ENCODE results near the gene L3MBTL4. TPM values are rescaled to one million over a fixed set of nuclear protein-coding genes. Genes with fewer than 3 reads are reported as not detected.
"Not testable (repeated sequence)": the region's sequence is repeated elsewhere in the genome, so short reads cannot be mapped to it uniquely, and the experiment has no call there.

The L3MBTL4 gene
- polyA plus RNA-seq, 1 donor: 1.2 TPM

- no peak for DNase-seq
These were observed 116.8 kb downstream of the L3MBTL4 start for GRCh38 chr18:6297875-6298274.

- DNase-seq: no peak
These were observed 120.4 kb downstream of the L3MBTL4 start for GRCh38 chr18:6294148-6294784.

GRCh38 chr18:6289843-6290242 lies 124.9 kb downstream of the L3MBTL4 start:
- no peak for DNase-seq

GRCh38 chr18:6286585-6286984 lies 128.1 kb downstream of the L3MBTL4 start:
- DNase-seq: no peak

GRCh38 chr18:6284761-6285160 lies 129.9 kb downstream of the L3MBTL4 start:
- no peak for DNase-seq

GRCh38 chr18:6284300-6284699 lies 130.4 kb downstream of the L3MBTL4 start:
- DNase-seq: no peak

- no peak for DNase-seq
These were observed 132.8 kb downstream of the L3MBTL4 start for GRCh38 chr18:6281874-6282273.

- DNase-seq: no peak
These were observed 134.4 kb downstream of the L3MBTL4 start for GRCh38 chr18:6280211-6280743.

- no peak for DNase-seq
These were observed 135.4 kb downstream of the L3MBTL4 start for GRCh38 chr18:6279308-6279707.

GRCh38 chr18:6273423-6273822 lies 141.3 kb downstream of the L3MBTL4 start:
- no peak for DNase-seq

GRCh38 chr18:6272144-6272543 lies 142.6 kb downstream of the L3MBTL4 start:
- not testable (repeated sequence) for DNase-seq

GRCh38 chr18:6271585-6271984 lies 143.1 kb downstream of the L3MBTL4 start:
- no peak for DNase-seq

- DNase-seq: no peak
These were observed 143.9 kb downstream of the L3MBTL4 start for GRCh38 chr18:6270771-6271216.

- no peak for DNase-seq
These were observed 144.9 kb downstream of the L3MBTL4 start for GRCh38 chr18:6269660-6270332.

GRCh38 chr18:6266212-6266611 lies 148.5 kb downstream of the L3MBTL4 start:
- DNase-seq: no peak

- no peak for DNase-seq
These were observed 152.8 kb downstream of the L3MBTL4 start for GRCh38 chr18:6261938-6262337.

GRCh38 chr18:6259324-6259723 lies 155.4 kb downstream of the L3MBTL4 start:
- not testable (repeated sequence) for DNase-seq

GRCh38 chr18:6257950-6258349 lies 156.8 kb downstream of the L3MBTL4 start:
- no peak for DNase-seq

GRCh38 chr18:6256521-6256920 lies 158.2 kb downstream of the L3MBTL4 start:
- DNase-seq: no peak

GRCh38 chr18:6255886-6256285 lies 158.8 kb downstream of the L3MBTL4 start:
- no peak for DNase-seq

- DNase-seq: no peak
These were observed 159.5 kb downstream of the L3MBTL4 start for GRCh38 chr18:6255116-6255705.

GRCh38 chr18:6254456-6254855 lies 160.3 kb downstream of the L3MBTL4 start:
- no peak for DNase-seq

- no peak for DNase-seq
These were observed 163.6 kb downstream of the L3MBTL4 start for GRCh38 chr18:6251084-6251483.

GRCh38 chr18:6249788-6250187 lies 164.9 kb downstream of the L3MBTL4 start:
- no peak for DNase-seq
